A549 (cell line): Measurements from ENCODE around the gene PDIA5.

ENCODE experiments used
- CEBPB ChIP-seq, 2 experiments: fragments of >200 bp in 1 of 2; sonication (Bioruptor Twin) in 1 of 2; formaldehyde crosslinking in 1 of 2; IDR thresholded peaks; 2 replicates each; pipeline ENCODE4 v1.6.1; 2012 to 2016
- CTCF ChIP-seq: fragments of >200 bp; sonication (Bioruptor Twin); formaldehyde crosslinking; IDR thresholded peaks from 3 replicates; pipeline ENCODE4 v1.5.1; 2016
- ESRRA ChIP-seq: fragments of 150-350 bp; IDR thresholded peaks from 2 replicates; pipeline ENCODE4 v1.6.1; 2014; ENCODE audit warnings: mild to moderate bottlenecking, low read length, borderline replicate concordance
- FOXS1 ChIP-seq: fragments of 250-450 bp; sonication (Bioruptor Pico); IDR thresholded peaks from 2 replicates; pipeline ENCODE4 v1.5.0; 2020; ENCODE audit warnings: mild to moderate bottlenecking, moderate library complexity
- HEYL ChIP-seq: fragments of 250-450 bp; sonication (Bioruptor Pico); IDR thresholded peaks from 2 replicates; pipeline ENCODE4 v1.8.0; 2021; ENCODE audit warnings: mild to moderate bottlenecking, moderate library complexity
- JUN ChIP-seq, 2 experiments: fragments of >200 bp; sonication (Bioruptor Twin); formaldehyde crosslinking; IDR thresholded peaks; 2 replicates in 1 of 2; 3 replicates in 1 of 2; pipeline ENCODE4 v1.6.1; 2016 to 2017
- NPAS2 ChIP-seq: fragments of 250-450 bp; sonication (Bioruptor Pico); IDR thresholded peaks from 2 replicates; pipeline ENCODE4 v1.8.0; 2022; ENCODE audit warnings: mild to moderate bottlenecking, moderate library complexity, borderline replicate concordance
- POLR2A ChIP-seq: IDR thresholded peaks from 2 replicates; pipeline ENCODE4 v1.6.1; 2012; ENCODE audit warnings: mild to moderate bottlenecking, low read length

GRCh38 chr3:123141276-123141675 is 74.5 kb downstream of the PDIA5 start:
- TF ChIP-seq HEYL (CRISPR knock-in tag) = no peak
- no peak for TF ChIP-seq CTCF
- no peak for TF ChIP-seq JUN (IDR thresholded peaks at IDR 0.05)
- TF ChIP-seq CEBPB (IDR thresholded peaks at IDR 0.05) = no peak
- TF ChIP-seq FOXS1 (CRISPR knock-in tag) = no peak
- no peak for TF ChIP-seq ESRRA
- no peak for TF ChIP-seq POLR2A
- no peak for TF ChIP-seq NPAS2 (CRISPR knock-in tag)
